Measurements from ENCODE around the gene LOXL3.
A peak's percentile ranks its signal among the peaks of the same experiment; 100 is the strongest.

Gene LOXL3

DNA sequence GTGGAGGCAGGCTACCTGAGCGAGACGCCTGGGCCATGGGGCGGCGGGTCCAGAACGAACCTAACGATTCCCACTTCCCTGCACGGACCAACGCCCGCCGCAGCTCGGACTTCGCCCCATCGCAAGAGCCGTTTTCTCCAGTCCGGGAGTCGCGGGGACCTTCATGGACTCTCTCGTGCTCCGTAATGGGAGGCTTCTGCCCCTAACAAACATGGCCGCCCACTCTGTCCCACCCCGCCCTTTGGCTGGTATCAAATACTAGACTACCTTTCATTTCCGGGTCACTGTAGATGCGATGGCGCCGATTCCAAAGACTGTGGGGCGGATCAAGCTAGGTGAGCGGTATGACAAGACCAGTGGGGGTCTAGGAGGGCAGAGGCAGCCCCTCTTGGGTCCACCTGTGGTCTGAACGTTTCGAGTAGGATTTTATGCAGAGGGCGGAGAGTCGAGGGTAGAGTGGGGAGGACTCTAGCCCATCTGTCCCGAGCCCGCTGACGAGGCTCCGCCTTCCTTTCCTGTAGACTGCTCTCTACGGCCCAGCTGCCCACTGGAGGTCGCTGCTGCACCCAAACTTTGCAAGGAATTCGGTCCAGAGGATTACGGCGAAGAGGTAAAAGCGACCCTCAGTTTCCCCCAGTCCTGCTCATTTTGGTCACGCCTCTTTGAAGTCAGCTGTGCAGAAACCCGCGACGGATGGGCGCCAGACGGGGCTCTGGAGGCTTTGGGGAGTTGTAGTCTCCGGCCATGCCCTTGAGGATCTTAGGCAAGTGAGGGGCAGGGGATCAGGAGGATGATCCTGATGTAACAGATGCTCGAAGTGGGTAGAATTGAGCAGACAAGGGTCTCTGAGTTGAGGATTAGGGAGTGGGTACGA, 70.7 kb downstream of the LOXL3 start, which contains the start of the genes CCDC142 and TTC31:
CCDC142 (minus strand) TSS at position 198 of the 874 bp plus-strand sequence; CDS start at position 37, 161 bp downstream.
TTC31 (plus strand) TSS at position 281 of the 874 bp plus-strand sequence; CDS start at position 296, 15 bp downstream.
- peak; percentile 94 for DNase-seq

All from NCI-H2171 (cell line).